Subcutaneous adipose tissue (tissue), 4 donors: ENCODE data around the gene DDN. TPM values are rescaled to one million over a fixed set of nuclear protein-coding genes. Genes with fewer than 3 reads are reported as not detected.

Source experiments
- total RNA-seq, 4 donors: library from RNA; depleted of rRNA; stranded (reverse); fragments of >200 nt; gene quantifications; one replicate each; pipeline ENCODE4 v1.1.0, GENCODE V29; 2016
- TF ChIP-seq, protein P1 (sequence below): fragments of 450-650 bp; IDR thresholded peaks from one replicate; pipeline ENCODE4 v1.5.1; 2016; ENCODE audit warnings: low read depth, mild to moderate bottlenecking, control low read depth, antibody characterized with exemption, moderate library complexity

Gene DDN
- total RNA-seq, 4 donors from 2014 or later, result not detected

DNA sequence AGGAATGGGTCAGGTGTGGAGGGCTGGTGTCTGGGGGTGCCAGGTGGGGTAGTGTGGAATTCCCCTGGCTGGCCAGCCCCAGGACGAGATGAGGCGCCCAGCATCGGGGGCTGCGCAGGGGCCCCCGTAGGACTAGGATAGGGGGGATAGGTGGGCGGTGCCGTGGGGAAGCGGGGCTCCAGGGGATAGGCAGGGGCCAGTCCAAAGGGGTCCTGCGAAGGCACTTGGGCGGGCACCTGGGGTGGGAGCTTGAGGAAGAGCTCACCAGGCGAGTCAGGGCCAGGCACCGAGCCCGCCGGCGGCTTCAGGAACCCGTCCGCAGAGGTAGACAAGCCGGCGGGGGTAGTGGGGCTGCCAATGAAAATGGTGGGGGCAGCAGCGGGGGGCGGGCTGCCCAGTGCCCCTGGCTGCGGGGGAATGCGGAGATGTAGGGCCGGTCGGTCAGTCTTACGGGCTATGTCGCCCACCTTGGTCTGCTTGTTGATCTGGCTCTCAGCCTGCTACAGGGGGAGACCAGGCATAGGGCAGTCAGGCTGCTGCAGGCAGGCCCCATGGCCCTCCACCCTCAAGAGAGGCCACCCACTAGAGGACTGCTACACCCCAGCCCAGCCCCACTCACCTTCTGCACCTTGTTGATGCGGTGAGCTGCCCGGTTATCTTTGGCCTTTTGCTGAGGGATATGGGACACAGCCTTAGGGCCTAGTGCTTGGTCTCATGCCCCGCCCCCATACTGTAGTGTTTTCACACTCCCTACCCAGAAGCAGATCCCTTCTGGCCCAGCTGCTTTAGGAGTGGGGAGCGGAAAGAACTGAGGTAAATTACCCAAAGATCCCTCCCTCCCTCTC is 42.1 kb upstream of the DDN start:
- TF ChIP-seq, protein P1, sequence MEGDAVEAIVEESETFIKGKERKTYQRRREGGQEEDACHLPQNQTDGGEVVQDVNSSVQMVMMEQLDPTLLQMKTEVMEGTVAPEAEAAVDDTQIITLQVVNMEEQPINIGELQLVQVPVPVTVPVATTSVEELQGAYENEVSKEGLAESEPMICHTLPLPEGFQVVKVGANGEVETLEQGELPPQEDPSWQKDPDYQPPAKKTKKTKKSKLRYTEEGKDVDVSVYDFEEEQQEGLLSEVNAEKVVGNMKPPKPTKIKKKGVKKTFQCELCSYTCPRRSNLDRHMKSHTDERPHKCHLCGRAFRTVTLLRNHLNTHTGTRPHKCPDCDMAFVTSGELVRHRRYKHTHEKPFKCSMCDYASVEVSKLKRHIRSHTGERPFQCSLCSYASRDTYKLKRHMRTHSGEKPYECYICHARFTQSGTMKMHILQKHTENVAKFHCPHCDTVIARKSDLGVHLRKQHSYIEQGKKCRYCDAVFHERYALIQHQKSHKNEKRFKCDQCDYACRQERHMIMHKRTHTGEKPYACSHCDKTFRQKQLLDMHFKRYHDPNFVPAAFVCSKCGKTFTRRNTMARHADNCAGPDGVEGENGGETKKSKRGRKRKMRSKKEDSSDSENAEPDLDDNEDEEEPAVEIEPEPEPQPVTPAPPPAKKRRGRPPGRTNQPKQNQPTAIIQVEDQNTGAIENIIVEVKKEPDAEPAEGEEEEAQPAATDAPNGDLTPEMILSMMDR, result no peak

DNA sequence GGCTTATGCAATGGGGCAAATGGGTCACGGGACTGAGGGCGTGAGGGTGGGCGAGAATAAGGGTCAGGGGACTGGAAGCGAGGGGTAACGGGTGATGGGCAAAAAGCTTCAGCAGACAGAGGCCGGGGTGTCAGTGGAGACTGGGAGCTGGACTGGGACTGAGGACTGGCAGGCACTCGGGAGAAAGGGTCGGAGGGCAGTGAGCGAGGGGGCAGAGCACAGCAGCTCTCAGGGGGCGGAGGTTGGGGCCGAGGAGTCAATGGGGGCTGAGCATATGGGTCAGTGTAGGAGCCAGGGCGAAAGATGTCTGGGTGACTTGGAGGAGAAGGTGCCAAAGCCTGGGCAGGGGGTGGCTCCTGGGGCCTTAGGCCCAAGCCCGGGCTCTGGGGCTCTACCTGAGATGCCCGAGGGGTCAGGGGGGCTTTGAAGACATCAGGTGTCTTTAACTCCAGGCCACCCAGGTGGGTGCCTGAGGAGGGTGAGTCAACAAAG is 41.2 kb upstream of the DDN start:
- TF ChIP-seq, protein P1, result no peak

DNA sequence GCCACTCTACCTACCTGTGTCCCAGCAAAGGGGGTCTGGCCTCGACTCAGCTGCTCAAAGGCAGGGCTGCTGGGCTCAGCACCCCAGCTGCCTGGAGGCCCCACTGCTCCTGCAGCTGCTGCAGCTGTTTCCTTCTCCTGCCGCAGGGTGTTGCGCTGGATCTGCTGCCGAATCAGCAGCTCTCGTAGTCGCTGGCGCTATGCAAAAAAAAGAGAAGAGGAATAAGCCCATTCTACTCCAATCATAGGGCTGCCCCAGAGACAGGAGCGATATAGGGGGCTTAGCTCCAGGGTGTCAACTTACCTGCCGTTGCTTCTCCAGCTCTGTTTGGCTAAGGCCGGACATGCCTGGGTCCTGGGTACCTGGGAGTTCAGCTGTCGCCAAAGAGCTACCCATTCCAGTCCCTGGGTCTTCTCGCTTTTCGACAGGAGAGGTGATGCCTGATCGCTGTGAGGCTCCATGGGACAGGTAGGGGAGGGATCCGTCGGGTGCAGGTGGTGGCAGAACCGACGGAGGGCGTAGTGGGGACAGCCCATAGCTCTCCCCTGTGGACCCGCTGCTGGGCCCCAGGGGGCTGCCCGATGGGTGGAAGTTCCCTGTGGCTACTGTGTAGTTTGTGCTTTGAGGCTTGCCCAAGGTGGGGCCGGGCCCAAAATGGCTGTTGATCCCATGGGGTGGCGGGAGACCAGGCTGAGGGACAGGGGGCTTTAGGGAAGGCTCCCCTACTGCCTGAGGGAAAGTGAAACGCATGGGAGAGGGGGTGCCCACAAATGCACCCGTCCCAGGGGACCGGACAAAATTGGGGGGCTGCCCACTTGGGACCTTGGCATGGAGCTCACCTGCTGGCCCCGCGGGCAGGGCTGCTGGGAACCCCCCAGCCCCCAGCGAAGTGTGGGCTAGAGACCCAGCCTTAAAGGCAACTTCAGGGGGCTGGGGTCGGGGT is 40.5 kb upstream of the DDN start:
- TF ChIP-seq, protein P1, result no peak

DNA sequence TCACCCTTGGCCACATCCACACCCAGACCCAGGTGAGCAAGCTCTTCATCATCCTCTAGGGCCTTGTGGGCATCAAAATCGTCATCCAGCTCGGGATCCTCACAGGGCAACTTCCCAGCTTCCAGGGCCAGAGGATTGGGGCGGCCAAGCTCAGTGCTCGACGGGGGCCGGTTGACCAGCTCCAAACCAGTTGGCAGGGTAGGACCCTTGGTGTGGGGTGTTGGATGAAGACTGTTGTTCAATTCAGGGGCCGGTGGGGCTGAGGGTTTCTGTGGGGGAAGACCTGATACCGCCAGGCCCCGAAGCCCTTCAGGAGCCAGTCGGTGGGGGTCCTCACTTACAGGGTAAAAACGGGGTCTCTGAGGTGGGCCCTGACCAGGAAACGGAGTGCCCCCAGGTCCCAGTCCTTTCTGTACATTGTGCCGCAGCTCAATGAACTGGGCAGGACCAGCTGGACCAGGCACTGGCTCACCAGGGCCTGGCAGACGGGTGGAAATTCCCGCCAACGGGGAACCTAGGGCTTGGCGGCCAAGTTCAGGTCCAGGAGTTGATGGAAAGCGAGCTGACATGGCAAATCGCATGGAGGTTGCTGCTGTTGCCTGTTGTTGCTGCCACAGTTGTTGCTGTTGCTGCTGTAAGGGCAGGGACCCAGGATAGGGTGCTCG is 39.2 kb upstream of the DDN start:
- TF ChIP-seq, protein P1, result no peak

DNA sequence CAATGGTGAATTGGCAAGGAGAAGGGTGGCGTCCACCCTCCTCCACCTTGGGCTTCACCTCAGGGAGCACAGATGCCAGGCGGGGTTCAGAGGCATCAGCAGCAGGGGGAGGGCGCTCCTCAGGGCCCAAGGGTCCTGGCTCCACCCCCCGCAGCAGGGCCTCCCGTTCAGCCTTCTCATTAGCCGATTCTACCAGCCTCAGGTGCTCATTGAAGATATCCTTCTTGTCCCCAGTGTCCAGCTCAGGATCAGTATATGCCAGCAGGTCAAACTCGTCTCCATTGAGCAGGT is 38.7 kb upstream of the DDN start:
- TF ChIP-seq, protein P1, result no peak

DNA sequence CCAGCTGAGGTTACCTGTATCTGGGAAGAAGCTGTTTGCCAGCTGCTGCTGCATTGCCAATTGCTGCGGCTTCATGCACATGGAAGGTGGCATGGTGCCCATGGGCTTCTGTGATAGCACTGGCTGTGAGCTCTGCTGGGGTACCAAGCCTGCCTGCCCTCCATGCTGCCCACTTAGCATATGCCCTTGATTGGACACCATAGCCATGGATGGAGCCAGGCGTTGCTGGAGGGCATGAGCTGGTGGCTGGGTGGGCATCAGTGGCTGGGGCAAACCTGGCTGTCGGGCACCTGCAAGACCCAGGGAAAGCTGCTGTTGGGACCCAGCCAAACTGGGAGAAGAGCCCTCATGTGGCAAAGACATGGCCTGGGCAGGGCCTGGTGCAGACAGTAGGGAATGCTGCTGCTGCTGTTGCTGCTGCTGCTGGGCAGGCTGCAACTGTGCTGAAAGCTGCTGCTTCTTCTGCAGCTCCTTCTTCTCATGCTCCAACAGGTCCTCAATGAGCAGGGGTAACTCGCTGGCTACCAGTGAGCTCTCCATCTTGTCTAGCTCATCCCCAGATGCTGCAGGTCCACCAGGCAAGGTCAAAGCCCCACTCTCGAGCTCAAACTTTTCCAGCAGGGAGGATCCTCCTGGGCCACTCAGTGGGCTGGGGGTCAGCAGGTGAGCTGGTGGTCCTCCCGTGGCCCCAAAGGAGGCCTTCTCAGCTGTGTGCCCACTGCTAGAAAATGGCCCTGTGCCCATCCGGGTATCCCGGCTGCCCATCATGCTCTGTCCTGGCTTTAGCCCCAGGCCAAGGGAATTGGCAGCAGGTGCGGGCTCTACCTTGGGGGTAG is 38.2 kb upstream of the DDN start:
- TF ChIP-seq, protein P1, result no peak
